Ishikawa (cell line): ENCODE results near the gene OR5H14.

Source experiments
- CEBPB ChIP-seq: IDR thresholded peaks from 2 replicates; pipeline ENCODE4 v1.6.1; 2012
- CREB1 ChIP-seq: IDR thresholded peaks from 2 replicates; pipeline ENCODE4 v1.6.1; 2012; ENCODE audit warnings: low read depth
- EGR1 ChIP-seq: IDR thresholded peaks from 2 replicates; pipeline ENCODE4 v1.6.1; 2012
- EP300 ChIP-seq: IDR thresholded peaks from 2 replicates; pipeline ENCODE4 v1.6.1; 2012; ENCODE audit warnings: borderline replicate concordance
- FOXM1 ChIP-seq: IDR thresholded peaks from 2 replicates; pipeline ENCODE4 v1.6.1; 2012; ENCODE audit warnings: low read depth, borderline replicate concordance
- MAX ChIP-seq: IDR thresholded peaks from 2 replicates; pipeline ENCODE4 v1.6.1; 2012
- NFIC ChIP-seq: IDR thresholded peaks from 2 replicates; pipeline ENCODE4 v1.6.1; 2012
- RAD21 ChIP-seq: IDR thresholded peaks from 2 replicates; pipeline ENCODE4 v1.6.1; 2012; ENCODE audit warnings: low read depth
- REST ChIP-seq: IDR thresholded peaks from 2 replicates; pipeline ENCODE4 v1.6.1; 2012; ENCODE audit warnings: low read depth, mild to moderate bottlenecking
- TAF1 ChIP-seq: IDR thresholded peaks from 2 replicates; pipeline ENCODE4 v1.6.1; 2012; ENCODE audit warnings: low read depth, mild to moderate bottlenecking
- TCF12 ChIP-seq: IDR thresholded peaks from 2 replicates; pipeline ENCODE4 v1.6.1; 2012; ENCODE audit warnings: low read depth
- TEAD4 ChIP-seq: IDR thresholded peaks from 2 replicates; pipeline ENCODE4 v1.6.1; 2012
- USF1 ChIP-seq: IDR thresholded peaks from 2 replicates; pipeline ENCODE4 v1.6.1; 2012
- YY1 ChIP-seq: IDR thresholded peaks from 2 replicates; pipeline ENCODE4 v1.6.1; 2012; ENCODE audit warnings: low read depth

OR5H14 gene

GRCh38 chr3:98188545-98188944, 41.3 kb downstream of the OR5H14 start:
- TF ChIP-seq RAD21 (no peak), REST (no peak), TAF1 (no peak), CEBPB (no peak), YY1 (no peak), EP300 (no peak), TEAD4 (no peak), EGR1 (no peak), FOXM1 (no peak)

GRCh38 chr3:98199020-98199419, 51.7 kb downstream of the OR5H14 start:
- TF ChIP-seq REST: no peak
- no peak for TF ChIP-seq CEBPB
- no peak for TF ChIP-seq EGR1
- TF ChIP-seq TCF12: no peak
- no peak for TF ChIP-seq CREB1
- no peak for TF ChIP-seq USF1
- TF ChIP-seq EP300: no peak
- no peak for TF ChIP-seq YY1
- no peak for TF ChIP-seq TEAD4
- TF ChIP-seq NFIC: no peak
- no peak for TF ChIP-seq MAX
- TF ChIP-seq RAD21: no peak
- TF ChIP-seq FOXM1: no peak
- TF ChIP-seq TAF1: no peak
